Sciatic nerve (tissue), 2 donors: ENCODE results near the gene EMC6. TPM values are rescaled to one million over a fixed set of nuclear protein-coding genes. Genes with fewer than 3 reads are reported as not detected.

Experiments
- ATAC-seq: fragments of 200-7000 bp; cut with Tn5 transposase; one replicate; pipeline ENCODE4 v1.9.1; 2020; ENCODE audit warnings: mild to moderate bottlenecking, moderate library complexity
- DNase-seq: peaks from one replicate; pipeline ENCODE4 v3.0.0-alpha.2; 2020; ENCODE audit warnings: low spot score
- intact Hi-C: fragments of 100-400 bp; cut with DNase I; formaldehyde crosslinking; loops from one replicate; pipeline ENCODE4 v1.14.2; 2022
- total RNA-seq: library from RNA; stranded (reverse); fragmentation: NEBNext Ultra II Directional; extraction: Animal tissue kit (Norgen Biotek cat#: 25700); gene quantifications from one replicate; pipeline ENCODE4 v1.2.1, GENCODE V29; 2021
- donor health status: DM: no; HTN: no; CAD: no.
- donor health status: DM: no; HTN: no; CAD: no.

The EMC6 gene
- 18.4 TPM for total RNA-seq

DNA sequence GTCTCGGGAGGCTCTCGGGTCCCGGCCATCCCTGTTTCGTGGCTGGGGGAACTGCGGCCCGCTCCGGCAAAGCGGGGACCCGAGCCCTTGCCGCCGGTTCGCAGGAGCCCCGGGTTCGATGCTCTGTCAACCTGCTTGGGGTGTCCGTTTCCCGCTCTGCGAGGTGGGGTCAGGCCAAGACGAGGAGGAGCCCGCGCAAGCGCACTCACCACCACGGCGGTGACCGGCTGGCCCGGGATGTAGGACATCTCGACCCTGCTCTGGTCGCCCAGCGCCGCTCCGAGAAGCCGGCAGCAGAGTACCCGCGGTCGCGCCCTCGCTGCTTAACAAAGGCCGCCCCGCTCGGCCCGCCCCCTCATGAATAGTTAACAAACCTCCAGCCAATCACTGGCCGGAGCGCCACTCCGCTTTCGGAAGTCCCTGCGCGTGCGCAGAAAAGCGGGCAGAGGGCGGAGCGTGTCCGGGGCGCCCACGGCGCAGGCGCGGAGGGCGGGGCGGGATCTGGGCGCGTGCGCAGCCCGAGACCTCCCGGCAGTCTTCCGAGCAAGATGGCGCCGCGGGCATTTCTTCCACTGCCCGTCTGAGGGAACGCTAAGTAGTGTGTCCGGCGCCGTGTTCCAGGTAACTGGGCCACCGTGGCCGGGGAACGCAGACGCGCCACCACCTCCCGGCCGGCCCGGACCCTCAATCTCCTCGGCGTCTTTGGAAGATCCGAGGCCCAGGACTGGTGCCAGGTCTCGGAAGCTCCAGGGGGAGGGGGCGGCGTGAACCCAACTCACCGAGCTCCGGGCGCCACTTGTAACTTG, at the start of gene EMC6, which contains the start of gene TAX1BP3:
Gene EMC6 (plus strand): TSS at position 534 of the 806 bp plus-strand sequence. CDS start 335 bp downstream, outside the sequence.
Gene TAX1BP3 (minus strand): TSS at position 300 of the 806 bp plus-strand sequence. CDS start 52 bp downstream, at position 248.
- intact Hi-C loops = no loop called here
- peak; percentile 97 for ATAC-seq
- peak; percentile 99 for DNase-seq

DNA sequence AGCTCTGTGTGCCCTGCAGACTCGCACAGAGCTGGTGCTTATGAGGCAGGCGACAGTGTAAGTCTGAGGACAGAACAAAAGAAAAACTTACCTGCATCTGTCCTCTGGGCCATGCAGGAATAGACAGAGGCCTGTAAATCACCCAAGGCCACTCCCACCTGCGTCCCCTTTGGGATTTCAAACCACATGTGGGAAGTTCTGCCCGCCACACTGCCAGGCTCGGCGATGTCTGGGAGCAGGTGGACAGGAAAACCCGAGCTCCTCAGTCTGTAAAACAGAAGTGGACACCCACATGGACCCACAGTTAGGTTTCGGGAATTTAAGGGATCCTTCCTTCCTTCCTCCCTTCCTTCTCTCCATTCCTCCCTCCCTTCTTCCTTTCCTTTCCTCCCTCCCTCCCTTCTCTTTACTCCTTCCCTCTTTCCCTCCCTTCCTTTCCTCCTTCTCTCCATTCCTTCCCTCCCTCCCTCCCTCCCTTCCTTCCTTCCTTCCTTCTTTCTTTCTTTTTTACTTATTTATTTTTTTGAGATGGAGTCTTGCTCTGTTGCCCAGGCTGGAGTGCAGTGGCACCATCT, 47.4 kb upstream of the EMC6 start:
- no peak for ATAC-seq
- no peak for DNase-seq
- intact Hi-C loops = no loop called here

GRCh38 chr17:3622977-3623594, 45.5 kb upstream of the EMC6 start:
- no peak for ATAC-seq
- intact Hi-C loops = no loop called here
- no peak for DNase-seq

DNA sequence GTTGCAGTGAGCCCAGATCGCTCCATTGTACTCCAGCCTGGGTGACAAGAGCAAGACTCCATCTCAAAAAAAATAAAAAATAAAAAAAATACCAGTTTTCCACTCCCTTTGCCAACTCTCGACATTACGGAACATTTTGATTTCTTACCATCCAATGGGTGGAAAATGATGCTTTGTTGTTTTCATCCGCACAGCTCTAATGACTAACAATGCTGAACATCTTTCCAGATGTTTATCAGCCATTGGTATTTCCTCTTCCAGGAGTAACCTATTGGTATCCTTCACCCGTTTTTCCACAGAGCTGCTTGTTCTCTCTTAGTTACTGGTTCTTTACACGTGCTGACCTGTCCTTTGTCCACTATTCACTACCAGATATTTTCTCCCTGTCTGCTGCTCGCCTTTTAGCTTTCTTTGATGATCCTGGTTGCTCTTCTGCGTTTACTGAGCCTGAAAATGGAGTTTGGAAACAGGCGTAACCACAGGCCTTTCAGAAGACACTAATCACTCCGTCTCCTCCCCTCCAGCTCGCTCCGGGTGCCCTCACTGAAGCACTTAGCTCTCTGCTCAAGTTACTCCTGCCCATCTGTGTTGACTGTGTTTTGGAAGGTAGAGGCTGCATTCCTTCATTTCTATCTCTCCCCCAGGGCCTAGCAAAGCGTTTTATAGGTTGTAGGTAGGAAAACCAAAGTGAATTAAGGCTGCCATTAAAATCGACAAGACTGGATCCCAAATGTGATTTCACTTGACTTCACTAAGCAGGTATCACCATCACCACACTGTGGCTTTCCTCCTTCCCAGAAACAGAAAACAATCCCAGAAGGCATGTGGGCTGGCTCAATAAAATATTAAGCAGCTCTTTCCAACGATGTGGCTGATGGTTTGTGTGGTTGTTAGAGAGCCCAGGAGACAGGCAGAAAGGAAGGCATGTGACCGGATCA, 41.5 kb upstream of the EMC6 start:
- intact Hi-C loops = no loop called here
- ATAC-seq (no peak), DNase-seq (no peak)

DNA sequence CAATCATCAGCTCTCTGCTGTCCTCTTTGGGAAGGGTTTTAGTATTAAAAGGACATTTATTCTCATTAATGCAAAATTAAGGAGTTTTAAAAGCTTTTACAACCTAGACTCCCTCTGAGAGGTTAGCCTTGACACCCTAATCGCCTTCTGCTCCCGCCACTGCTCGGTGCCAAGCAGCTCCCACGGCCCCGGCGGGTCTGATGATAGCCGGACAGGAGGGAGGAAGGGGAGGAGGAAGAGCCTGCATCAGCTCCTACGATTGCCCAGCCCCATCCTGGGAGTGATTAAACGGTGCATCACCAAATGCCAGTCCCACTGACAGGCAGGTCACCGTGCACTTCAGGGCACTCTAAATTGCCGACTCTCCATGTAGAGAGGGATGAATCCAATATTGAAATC, 40.8 kb upstream of the EMC6 start:
- intact Hi-C loops = no loop called here
- DNase-seq (no peak), ATAC-seq (no peak)

DNA sequence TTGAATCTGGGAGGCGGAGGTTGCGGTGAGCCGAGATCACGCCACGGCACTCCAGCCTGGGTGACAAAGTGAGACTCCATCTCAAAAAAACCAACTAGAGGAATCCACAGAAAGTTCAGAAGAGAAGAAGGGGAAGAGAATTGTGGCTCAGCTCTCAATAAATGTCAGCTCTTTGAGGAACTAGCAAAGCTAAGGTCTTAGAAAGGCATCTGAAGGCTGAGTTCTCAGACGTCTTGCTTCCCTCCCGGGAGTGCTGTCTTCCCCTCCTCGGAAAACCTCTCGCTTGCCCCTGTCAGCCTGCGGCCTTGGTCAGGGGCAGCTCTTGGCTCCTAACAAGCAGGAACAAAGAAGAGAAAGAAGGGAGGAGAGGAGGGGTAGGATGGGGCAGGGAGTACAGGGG, 37.8 kb upstream of the EMC6 start:
- no peak for DNase-seq
- intact Hi-C loops = no loop called here
- no peak for ATAC-seq

- ATAC-seq (no peak), DNase-seq (no peak)
- intact Hi-C loops = no loop called here
Measured at GRCh38 chr17:3632287-3632686, 36.3 kb upstream of the EMC6 start.

DNA sequence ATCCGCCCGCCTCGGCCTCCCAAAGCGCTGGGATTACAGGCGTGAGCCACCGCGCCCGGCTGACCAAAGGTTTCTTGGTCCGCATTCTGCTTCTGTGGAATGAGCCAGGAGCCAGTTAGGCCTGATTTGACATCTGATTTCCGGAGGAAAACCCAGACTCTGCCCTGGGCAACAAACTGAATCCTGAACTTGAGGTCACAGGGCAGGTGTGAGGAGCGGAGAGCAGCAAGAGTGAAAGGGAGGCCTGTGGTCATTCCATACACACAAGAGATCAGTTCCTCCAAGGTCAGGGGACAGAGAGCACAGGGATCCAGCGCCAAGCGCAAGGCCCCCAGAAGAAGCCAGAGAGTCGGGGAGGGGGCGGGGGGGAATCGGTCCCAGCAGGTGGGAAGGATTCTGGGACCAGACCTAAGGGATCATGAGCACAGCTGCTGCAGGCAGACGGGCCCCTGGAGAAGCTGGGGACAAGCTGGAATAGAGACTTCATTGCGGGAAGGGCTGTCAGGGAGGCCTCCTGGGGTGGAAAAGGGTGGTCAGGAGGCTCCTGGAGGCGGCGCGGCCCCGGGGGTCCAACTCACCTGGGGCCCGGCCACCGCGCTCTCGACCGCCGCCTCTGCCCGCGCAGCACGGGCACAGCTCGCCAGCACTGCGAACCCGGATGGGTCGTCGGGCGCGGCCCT, 33.0 kb upstream of the EMC6 start:
- no peak for DNase-seq
- intact Hi-C loops = no loop called here
- no peak for ATAC-seq

DNA sequence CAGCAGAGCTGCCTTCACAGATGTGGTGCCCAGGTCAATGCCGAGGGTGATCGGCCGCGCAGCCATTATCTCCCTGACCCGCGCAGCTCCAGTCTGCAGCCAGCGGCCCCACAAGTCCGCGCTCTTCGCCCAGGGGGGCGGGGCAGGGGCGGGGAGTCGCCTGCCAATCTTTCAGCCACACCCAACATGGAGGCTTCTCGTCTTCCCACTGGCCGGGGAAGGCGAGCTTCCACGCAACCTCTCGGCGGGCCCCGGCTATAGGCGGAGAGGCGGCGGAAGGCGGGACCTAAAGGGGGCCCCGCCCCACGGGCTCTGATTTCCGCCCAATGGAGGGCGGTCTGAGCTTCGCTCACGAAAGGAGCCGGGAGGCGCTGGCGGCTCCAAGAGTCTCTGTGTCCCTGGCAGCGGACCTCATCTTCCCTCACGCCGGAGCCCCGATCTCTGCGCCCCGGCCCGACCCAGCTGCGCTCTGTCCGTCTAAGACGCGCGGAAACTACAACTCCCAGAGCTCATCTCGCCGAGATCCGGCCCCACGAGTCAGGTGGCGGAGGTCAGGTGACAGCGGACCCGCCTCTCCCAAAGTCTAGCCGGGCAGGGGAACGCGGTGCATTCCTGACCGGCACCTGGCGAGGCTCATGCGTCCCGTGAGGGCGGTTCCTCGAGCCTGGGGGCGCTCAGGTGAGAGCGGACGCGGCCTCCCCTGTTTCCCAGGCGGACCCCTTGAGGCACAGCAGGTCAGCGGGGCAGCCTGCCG, 32.3 kb upstream of the EMC6 start, which contains the start of the genes CTNS and SHPK:
Gene CTNS (plus strand): TSS at position 607 of the 754 bp plus-strand sequence. CDS start 3,447 bp downstream, outside the sequence.
Gene SHPK (minus strand): TSS at position 97 of the 754 bp plus-strand sequence. CDS start 31 bp downstream, at position 66.
- intact Hi-C loops = no loop called here
- DNase-seq (peak; percentile 97), ATAC-seq (peak; percentile 98)

DNA sequence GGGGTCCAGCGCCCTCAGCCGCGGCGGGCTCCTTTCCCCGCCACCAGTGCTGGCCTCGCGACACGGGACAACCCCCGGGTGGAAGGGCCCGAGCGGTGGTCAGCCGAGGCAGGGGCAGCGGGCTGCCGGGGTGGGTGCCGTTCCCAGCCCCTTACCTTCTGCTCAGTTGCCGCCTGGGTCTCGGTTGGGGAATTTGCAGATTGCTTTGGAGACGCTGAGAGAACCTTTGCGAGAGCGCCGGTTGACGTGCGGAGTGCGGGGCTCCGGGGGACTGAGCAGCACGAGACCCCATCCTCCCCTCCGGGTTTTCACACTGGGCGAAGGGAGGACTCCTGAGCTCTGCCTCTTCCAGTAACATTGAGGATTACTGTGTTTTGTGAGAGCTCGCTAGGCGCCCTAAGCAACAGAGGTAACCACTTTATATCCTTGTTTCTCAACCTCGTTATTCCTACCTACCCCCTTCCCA, 31.7 kb upstream of the EMC6 start:
- ATAC-seq (no peak), DNase-seq (no peak)
- intact Hi-C loops = no loop called here

GRCh38 chr17:3639981-3640596, 28.5 kb upstream of the EMC6 start:
- no peak for DNase-seq

DNA sequence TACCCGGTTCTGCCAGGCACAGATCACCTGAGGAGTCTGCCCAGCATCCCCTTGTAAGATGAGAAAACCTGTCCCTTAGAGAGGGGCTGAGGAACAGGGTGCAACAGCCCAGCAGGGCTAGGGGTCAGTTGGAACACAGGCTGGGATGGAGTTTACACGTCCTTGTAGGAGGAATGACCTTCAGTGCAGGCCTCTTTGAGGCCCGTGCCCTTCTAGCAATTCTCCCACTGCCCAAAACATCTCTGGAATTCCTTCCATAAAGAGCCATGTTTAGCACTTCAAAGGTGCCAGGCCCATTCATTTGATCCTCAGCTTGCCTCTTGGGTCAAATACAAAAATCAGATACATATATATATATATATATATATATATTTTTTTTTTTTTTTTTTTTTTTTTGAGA, 27.6 kb upstream of the EMC6 start:
- no peak for DNase-seq
- intact Hi-C loops = no loop called here

More at GRCh38 chr17:3639981-3640596, 28.5 kb upstream of the EMC6 start:
- ATAC-seq = peak; percentile 8
- intact Hi-C loops = no loop called here

DNA sequence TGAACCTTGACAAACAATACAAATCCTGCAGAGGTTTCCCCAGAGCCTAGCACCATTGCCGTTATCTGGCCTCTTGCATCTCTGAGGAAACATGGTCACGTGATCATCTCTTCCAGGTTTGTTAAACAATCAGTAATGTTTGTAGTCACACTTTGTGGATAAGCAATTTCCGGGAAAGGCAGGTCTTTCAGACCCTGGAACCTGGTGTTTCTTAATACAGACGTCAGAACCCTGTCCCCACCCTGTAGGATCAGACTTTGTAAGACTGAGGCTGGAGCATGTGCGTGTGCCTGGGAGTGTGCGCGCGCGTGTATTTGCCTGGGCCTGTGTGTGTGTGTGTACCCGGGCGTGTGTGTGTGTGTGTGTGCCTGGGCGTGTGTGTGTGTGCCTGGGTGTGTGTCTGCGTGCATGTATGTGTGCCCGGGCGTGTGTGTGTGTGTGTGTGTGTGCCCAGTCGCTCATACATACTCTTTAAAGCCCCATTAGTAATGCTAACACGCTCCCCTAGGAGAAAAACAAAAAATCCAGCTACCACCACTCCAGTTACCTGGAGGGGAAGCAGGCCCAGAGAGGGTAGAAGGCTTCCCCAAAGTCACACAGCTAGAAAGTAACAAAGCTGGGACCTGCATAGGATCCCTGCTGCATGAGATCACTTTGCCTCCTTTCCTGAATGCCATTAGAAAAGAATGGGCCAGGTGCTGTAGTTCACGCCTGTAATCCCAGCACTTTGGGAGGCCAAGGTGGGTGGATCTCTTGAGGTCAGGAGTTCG, 26.7 kb upstream of the EMC6 start:
- no peak for DNase-seq
- ATAC-seq = no peak
- intact Hi-C loops = no loop called here

More for the DNA sequence above, 27.6 kb upstream of the EMC6 start:
- no peak for ATAC-seq

GRCh38 chr17:3643889-3644349, 24.7 kb upstream of the EMC6 start:
- ATAC-seq = no peak
- intact Hi-C loops = no loop called here

GRCh38 chr17:3645310-3645709, 23.3 kb upstream of the EMC6 start:
- ATAC-seq (no peak), DNase-seq (no peak)
- intact Hi-C loops = no loop called here

More at GRCh38 chr17:3643889-3644349, 24.7 kb upstream of the EMC6 start:
- DNase-seq = no peak

DNA sequence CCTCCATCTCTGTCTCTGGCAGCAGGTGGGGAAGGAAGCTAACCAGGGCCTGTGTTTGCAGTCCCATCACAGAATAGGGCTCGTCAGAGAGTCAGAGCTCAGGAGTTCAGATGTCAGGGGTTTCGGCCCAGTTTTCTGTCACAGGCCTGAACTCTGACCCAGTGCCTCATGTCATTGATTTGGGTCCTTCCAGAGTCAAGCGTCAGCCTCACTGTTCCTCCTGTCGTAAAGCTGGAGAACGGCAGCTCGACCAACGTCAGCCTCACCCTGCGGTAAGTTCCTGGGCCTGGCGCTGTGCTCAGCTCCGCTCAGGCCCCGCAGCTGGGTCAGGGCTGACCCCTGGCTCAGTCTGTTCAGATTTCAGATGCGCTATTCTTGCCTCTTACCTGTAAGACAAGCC, 21.4 kb upstream of the EMC6 start:
- ATAC-seq (no peak), DNase-seq (no peak)
- intact Hi-C loops = no loop called here
